ENCODE results near the gene MATK. TPM values are rescaled to one million over a fixed set of nuclear protein-coding genes. Genes with fewer than 3 reads are reported as not detected.

The MATK gene
- total RNA-seq, 1 experiment from 2014 or later = 28.3 TPM

DNA sequence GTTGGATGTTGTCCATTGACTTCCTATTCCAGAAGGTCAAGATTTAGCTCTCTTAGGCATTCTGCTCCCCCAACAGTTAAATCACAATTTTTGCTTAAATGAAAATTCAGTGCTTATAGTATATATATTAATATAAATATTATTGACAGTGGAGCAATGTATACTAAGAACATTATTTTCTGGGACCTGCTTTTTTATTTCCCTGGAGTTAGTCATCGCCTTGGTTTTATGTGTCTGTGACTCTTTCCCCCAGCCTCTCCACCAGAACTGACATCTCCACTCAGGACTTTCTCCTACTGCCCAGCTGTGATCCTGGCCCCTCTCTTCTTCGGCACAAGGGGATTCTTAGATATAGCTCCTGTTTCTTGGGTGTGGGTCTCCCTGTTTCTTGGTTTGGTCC is 10.2 kb upstream of the MATK start:
- ChIA-PET CTCF (interaction anchor here (0.6 to 1.2 kb wide), 3 partner anchors 13 to 1478 kb away, joined by 3 to 7 read pairs (median 4); no protein-coding TSS in a partner anchor), POLR2A (no interaction called here)
- H3K4me1 Mint-ChIP-seq = 0 out of 2 replicates have a peak, but pooled peaks cover 4% of the 10 kb centered on the region
- no peak for DNase-seq (ENCODE audit: low spot score)
- H3K9me3 Mint-ChIP-seq = peaks cover 10% of the 10 kb centered on the region
- no peak overlapping the region for H3K4me3 Mint-ChIP-seq
- H3K27ac Mint-ChIP-seq = no peak overlapping the region
- peaks cover 21% of the 10 kb centered on the region for H3K27me3 Mint-ChIP-seq (ENCODE audit: low read depth)
- TF ChIP-seq GABPB1 (CRISPR knock-in tag; IDR thresholded peaks at IDR 0.05) = no peak
- peaks cover 4% of the 10 kb centered on the region for H3K36me3 Mint-ChIP-seq
- no peak for ATAC-seq

DNA sequence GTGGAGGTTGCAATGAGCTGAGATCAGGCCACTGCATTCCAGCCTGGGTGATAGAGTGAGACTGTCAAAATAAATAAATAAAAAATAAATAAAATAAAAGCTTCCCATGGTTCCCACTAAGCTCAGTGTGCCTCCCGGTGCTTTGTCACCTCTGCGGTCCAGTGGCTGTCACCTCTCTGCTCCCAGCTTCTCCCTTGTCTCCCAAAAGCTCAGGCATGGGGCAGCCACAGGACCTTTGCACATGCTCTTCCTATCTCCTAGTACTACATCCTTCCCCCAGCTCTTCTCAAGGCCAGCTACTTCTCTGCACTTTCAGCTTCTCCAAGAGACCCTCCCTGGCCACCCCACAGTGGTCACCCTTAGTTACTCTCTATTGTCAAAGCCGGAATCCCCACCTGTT is 7.6 kb upstream of the MATK start:
- TF ChIP-seq SOX15 (CRISPR knock-in tag; IDR thresholded peaks at IDR 0.05) (no peak), NR2C2 (CRISPR knock-in tag; IDR thresholded peaks at IDR 0.05) (no peak), ESRRA (CRISPR knock-in tag; IDR thresholded peaks at IDR 0.05; ENCODE audit: borderline replicate concordance) (no peak), NR1H2 (CRISPR knock-in tag; IDR thresholded peaks at IDR 0.05) (no peak), FOXJ3 (CRISPR knock-in tag; IDR thresholded peaks at IDR 0.05; ENCODE audit: borderline replicate concordance) (no peak), CREM (CRISPR knock-in tag; IDR thresholded peaks at IDR 0.05) (no peak), TEAD4 (CRISPR knock-in tag; IDR thresholded peaks at IDR 0.05) (no peak), JUN (CRISPR knock-in tag; IDR thresholded peaks at IDR 0.05) (no peak), GABPB1 (CRISPR knock-in tag; IDR thresholded peaks at IDR 0.05) (no peak), HMGA2 (CRISPR knock-in tag; IDR thresholded peaks at IDR 0.05) (no peak)
- TF ChIP-seq, protein P1, sequence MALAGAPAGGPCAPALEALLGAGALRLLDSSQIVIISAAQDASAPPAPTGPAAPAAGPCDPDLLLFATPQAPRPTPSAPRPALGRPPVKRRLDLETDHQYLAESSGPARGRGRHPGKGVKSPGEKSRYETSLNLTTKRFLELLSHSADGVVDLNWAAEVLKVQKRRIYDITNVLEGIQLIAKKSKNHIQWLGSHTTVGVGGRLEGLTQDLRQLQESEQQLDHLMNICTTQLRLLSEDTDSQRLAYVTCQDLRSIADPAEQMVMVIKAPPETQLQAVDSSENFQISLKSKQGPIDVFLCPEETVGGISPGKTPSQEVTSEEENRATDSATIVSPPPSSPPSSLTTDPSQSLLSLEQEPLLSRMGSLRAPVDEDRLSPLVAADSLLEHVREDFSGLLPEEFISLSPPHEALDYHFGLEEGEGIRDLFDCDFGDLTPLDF (CRISPR knock-in tag; IDR thresholded peaks at IDR 0.05) = no peak
- TF ChIP-seq, protein P2, sequence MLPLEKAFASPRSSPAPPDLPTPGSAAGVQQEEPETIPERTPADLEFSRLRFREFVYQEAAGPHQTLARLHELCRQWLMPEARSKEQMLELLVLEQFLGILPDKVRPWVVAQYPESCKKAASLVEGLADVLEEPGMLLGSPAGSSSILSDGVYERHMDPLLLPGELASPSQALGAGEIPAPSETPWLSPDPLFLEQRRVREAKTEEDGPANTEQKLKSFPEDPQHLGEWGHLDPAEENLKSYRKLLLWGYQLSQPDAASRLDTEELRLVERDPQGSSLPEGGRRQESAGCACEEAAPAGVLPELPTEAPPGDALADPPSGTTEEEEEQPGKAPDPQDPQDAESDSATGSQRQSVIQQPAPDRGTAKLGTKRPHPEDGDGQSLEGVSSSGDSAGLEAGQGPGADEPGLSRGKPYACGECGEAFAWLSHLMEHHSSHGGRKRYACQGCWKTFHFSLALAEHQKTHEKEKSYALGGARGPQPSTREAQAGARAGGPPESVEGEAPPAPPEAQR (CRISPR knock-in tag; IDR thresholded peaks at IDR 0.05) = no peak
- TF ChIP-seq, protein P3, sequence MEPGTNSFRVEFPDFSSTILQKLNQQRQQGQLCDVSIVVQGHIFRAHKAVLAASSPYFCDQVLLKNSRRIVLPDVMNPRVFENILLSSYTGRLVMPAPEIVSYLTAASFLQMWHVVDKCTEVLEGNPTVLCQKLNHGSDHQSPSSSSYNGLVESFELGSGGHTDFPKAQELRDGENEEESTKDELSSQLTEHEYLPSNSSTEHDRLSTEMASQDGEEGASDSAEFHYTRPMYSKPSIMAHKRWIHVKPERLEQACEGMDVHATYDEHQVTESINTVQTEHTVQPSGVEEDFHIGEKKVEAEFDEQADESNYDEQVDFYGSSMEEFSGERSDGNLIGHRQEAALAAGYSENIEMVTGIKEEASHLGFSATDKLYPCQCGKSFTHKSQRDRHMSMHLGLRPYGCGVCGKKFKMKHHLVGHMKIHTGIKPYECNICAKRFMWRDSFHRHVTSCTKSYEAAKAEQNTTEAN (CRISPR knock-in tag; IDR thresholded peaks at IDR 0.05) = no peak
- TF ChIP-seq, protein P4, sequence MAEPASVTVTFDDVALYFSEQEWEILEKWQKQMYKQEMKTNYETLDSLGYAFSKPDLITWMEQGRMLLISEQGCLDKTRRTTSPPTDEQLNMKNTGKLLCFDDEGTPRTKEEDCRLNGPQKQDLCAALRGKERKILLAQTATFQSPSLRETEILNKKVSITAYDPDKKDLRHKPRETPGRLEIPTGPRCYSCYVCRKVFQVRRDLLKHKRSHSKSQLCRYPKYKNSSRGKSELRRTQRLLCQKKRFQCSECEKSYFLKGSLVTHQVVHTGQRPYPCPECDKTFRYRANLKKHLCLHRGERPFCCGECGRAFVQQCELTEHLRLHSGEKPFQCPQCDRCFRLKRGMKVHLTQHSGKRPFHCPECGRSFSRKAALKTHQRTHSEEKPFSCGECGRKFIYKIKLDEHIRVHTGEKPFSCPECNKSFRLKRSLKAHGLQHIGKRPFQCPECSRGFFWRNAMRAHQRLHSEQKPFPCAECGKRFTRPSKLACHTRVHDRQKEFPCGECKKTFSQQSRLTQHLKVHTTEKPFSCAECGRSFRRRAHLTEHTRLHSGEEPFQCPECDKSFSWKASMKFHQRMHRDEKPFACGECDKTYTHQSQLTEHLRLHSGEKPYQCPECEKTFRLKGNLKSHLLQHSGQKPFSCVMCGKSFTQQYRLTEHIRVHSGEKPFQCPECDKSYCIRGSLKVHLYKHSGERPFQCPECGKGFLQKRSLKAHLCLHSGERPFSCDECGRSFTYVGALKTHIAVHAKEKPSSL (CRISPR knock-in tag; conservative IDR thresholded peaks at IDR 0.05) = no peak
- TF ChIP-seq, protein P5, sequence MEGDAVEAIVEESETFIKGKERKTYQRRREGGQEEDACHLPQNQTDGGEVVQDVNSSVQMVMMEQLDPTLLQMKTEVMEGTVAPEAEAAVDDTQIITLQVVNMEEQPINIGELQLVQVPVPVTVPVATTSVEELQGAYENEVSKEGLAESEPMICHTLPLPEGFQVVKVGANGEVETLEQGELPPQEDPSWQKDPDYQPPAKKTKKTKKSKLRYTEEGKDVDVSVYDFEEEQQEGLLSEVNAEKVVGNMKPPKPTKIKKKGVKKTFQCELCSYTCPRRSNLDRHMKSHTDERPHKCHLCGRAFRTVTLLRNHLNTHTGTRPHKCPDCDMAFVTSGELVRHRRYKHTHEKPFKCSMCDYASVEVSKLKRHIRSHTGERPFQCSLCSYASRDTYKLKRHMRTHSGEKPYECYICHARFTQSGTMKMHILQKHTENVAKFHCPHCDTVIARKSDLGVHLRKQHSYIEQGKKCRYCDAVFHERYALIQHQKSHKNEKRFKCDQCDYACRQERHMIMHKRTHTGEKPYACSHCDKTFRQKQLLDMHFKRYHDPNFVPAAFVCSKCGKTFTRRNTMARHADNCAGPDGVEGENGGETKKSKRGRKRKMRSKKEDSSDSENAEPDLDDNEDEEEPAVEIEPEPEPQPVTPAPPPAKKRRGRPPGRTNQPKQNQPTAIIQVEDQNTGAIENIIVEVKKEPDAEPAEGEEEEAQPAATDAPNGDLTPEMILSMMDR (IDR thresholded peaks at IDR 0.05) = no peak
- TF ChIP-seq, protein P6, sequence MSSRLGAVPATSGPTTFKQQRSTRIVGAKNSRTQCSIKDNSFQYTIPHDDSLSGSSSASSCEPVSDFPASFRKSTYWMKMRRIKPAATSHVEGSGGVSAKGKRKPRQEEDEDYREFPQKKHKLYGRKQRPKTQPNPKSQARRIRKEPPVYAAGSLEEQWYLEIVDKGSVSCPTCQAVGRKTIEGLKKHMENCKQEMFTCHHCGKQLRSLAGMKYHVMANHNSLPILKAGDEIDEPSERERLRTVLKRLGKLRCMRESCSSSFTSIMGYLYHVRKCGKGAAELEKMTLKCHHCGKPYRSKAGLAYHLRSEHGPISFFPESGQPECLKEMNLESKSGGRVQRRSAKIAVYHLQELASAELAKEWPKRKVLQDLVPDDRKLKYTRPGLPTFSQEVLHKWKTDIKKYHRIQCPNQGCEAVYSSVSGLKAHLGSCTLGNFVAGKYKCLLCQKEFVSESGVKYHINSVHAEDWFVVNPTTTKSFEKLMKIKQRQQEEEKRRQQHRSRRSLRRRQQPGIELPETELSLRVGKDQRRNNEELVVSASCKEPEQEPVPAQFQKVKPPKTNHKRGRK (CRISPR knock-in tag; IDR thresholded peaks at IDR 0.05; ENCODE audit: borderline replicate concordance) = no peak
- ATAC-seq (no peak), DNase-seq (ENCODE audit: low spot score) (no peak)
- ChIA-PET CTCF (interaction anchor here (0.8 to 1.9 kb wide), 5 partner anchors 10 to 87 kb away, joined by 3 to 9 read pairs (median 3); partner anchors contain the start of gene ATCAY), POLR2A (no interaction called here)
- Mint-ChIP-seq H3K36me3 (peaks cover 4% of the 10 kb centered on the region), H3K4me3 (no peak overlapping the region), H3K9me3 (peaks cover 10% of the 10 kb centered on the region), H3K27me3 (ENCODE audit: low read depth) (peaks cover 14% of the 10 kb centered on the region), H3K4me1 (no peaks in the 10 kb centered on the region), H3K27ac (no peak overlapping the region)
